Activated naive CD8-positive, alpha-beta T cell treated with anti-CD3 and anti-CD28 coated beads, Interleukin-2, amount 10 ng/mL, durations not matched to agents 7 days and 5 days (primary cell): ENCODE data around the gene OR12D1. TPM values are rescaled to one million over a fixed set of nuclear protein-coding genes. Genes with fewer than 3 reads are reported as not detected.
"Not testable (repeated sequence)": the region's sequence is repeated elsewhere in the genome, so short reads cannot be mapped to it uniquely, and the experiment has no call there.

Source experiments
- ATAC-seq: fragments of 150-1000 bp; cut with Tn5 transposase; one replicate; pipeline ENCODE4 v1.10.0; 2021; ENCODE audit warnings: low read depth, moderate library complexity
- POLR2A ChIA-PET: fragments of 350-600 bp; sonication (Branson Sonifier 250); formaldehyde crosslinking; loops from one replicate; lab custom pipeline; 2021; ENCODE audit warnings: antibody characterized with exemption; lab: Charles Lee
- DNase-seq: peaks from one replicate; pipeline ENCODE4 v3.0.0; 2021
- H3K27ac Mint-ChIP-seq: one replicate; pipeline ENCODE4 v1.8.0; 2022; ENCODE audit warnings: mild to moderate bottlenecking, mixed read lengths
- H3K27me3 Mint-ChIP-seq: one replicate; pipeline ENCODE4 v1.8.0; 2022; ENCODE audit warnings: mild to moderate bottlenecking, moderate library complexity, mixed read lengths
- H3K36me3 Mint-ChIP-seq: one replicate; pipeline ENCODE4 v1.8.0; 2021; ENCODE audit warnings: mild to moderate bottlenecking, mixed read lengths
- H3K4me1 Mint-ChIP-seq: one replicate; pipeline ENCODE4 v1.8.0; 2021; ENCODE audit warnings: mixed read lengths
- H3K4me3 Mint-ChIP-seq: one replicate; pipeline ENCODE4 v1.8.0; 2022; ENCODE audit warnings: mild to moderate bottlenecking, moderate library complexity, mixed read lengths
- H3K9me3 Mint-ChIP-seq: one replicate; pipeline ENCODE4 v1.8.0; 2021; ENCODE audit warnings: mixed read lengths
- total RNA-seq, 2 experiments: library from RNA; stranded (reverse); gene quantifications; one replicate each; pipeline ENCODE4 v1.2.3, GENCODE V29; 2021

Gene OR12D1
- not detected for total RNA-seq

DNA sequence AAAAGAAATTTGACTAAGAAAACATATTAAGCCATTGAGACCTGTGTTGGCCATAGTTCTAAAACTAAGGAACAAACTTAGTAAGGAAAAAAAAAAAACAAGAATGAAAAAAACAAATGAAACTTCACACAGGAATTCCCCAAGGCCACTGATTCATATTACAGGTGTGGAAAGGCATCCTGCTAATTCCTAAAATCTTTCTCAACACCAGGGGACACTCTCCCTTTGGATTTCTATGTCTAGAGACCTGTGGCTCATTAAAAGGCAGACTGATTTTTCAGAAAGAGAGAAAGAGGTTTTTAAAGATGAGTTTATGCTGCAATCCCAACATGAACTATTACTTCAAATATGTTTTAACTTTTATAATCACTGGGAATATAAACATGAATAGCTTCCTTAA lies at the start of gene OR12D1:
OR12D1 (plus strand) TSS at position 341 of the 400 bp plus-strand sequence.
- Mint-ChIP-seq H3K27ac (no peak within 1 kb of the TSS), H3K4me3 (no peak within 1 kb of the TSS), H3K9me3 (peaks cover 3% of the 10 kb centered on the region), H3K27me3 (peaks cover 20% of the 10 kb centered on the region), H3K36me3 (no peaks in the 10 kb centered on the region), H3K4me1 (no peaks in the 10 kb centered on the region)
- DNase-seq, result no peak
- ATAC-seq, result no peak
- POLR2A ChIA-PET, result no interaction called here

DNA sequence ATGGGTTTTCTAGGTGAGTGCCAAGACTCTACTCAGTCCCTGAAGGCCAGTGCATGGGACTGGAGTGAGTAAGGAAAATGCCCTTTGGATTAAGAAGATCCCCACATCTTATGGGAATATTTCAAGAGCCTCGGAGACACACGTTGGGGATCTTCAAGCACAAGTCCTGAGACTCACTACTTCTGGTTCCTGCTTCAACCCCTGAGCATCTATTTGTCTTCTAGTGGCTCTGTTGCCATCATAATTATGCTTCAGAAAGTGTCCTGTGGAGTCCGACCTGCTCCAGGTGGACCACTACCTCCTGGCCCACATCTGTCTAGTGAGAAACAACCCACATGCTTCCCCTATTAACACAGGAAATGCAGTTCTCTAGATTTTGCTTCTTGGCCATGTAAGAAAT lies 46.0 kb upstream of the OR12D1 start, which contains the start of gene OR5V1:
OR5V1 (minus strand) TSS at position 101 of the 400 bp plus-strand sequence. CDS start 12,670 bp downstream, outside the sequence.
- ATAC-seq, result no peak
- Mint-ChIP-seq H3K9me3 (no peaks in the 10 kb centered on the region), H3K4me3 (no peak within 1 kb of the TSS), H3K27ac (no peak within 1 kb of the TSS), H3K4me1 (no peaks in the 10 kb centered on the region), H3K36me3 (no peaks in the 10 kb centered on the region), H3K27me3 (peaks cover 5% of the 10 kb centered on the region)
- POLR2A ChIA-PET, result no interaction called here
- no peak for DNase-seq

DNA sequence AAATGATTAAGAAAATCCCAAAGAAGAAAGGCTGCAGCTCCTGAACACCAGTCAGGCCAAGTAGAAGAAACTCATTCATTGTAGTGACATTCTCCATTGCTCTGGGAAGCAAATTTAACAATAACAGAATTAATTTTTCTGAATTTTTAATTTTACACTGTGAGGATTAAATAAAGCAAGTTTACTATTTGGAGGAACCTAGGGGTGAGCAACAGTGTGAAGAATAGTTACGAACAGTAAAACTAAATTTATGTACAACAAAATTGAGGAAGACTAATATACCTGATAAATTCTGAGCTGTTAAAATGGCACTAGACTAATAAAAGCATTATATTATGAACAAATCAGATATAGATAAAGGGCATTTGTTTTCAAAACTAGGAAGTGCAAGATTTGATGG lies 39.5 kb upstream of the OR12D1 start, which contains the start of gene OR12D3:
OR12D3 (minus strand) TSS at position 101 of the 400 bp plus-strand sequence; CDS start at position 97, 4 bp downstream.
- no peaks in the 10 kb centered on the region for H3K9me3 Mint-ChIP-seq
- no peak for DNase-seq
- no peak within 1 kb of the TSS for H3K27ac Mint-ChIP-seq
- H3K27me3 Mint-ChIP-seq, result peaks cover 24% of the 10 kb centered on the region
- H3K36me3 Mint-ChIP-seq, result no peaks in the 10 kb centered on the region
- no peaks in the 10 kb centered on the region for H3K4me1 Mint-ChIP-seq
- POLR2A ChIA-PET, result interaction anchor here (0.6 kb wide), 1 partner anchor 36 kb away, joined by 4 read pairs; no protein-coding TSS in a partner anchor
- ATAC-seq, result no peak
- no peak within 1 kb of the TSS for H3K4me3 Mint-ChIP-seq

DNA sequence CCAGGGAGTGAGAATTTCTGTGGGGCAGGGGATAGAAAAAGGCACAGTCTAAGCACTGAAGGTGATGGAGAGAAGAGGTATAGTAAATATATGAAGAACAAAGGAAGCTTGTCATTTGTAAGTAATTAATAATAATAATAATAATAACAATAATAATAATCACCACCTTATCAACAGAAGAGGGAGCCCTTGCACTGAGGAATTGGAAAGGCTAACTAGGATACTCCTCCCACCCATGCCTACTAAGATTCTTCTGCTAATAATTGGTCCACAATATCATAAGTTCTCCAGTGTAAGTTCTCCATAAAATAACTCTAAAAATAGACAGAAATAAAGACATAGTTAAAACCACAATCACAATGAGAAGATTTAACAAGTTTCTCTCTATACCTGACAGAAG lies 38.7 kb upstream of the OR12D1 start:
- H3K36me3 Mint-ChIP-seq, result no peaks in the 10 kb centered on the region
- DNase-seq, result no peak
- H3K9me3 Mint-ChIP-seq, result no peaks in the 10 kb centered on the region
- H3K27me3 Mint-ChIP-seq, result peaks cover 26% of the 10 kb centered on the region
- no peak overlapping the region for H3K4me3 Mint-ChIP-seq
- no peak overlapping the region for H3K27ac Mint-ChIP-seq
- POLR2A ChIA-PET, result no interaction called here
- no peak for ATAC-seq
- H3K4me1 Mint-ChIP-seq, result no peaks in the 10 kb centered on the region

DNA sequence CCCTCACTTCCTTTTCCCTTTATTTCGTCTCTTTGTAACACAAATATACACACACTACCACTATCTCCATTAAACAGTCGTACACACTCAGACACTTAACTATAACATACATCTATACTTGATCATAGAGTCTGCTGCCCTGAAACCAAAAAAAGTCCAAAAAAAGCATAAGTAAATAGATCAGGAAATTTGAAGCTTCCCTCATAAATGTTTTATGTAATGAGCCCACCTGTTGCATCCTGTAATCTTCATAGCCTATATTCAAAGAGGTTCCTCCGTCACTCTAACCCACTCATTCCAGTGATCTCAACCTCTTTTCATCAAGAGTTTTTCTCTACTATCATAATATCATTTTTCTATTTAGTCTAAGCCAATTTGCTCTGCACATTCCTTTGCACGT lies 26.2 kb upstream of the OR12D1 start:
- no peak for ATAC-seq
- no peak overlapping the region for H3K4me3 Mint-ChIP-seq
- H3K36me3 Mint-ChIP-seq, result no peaks in the 10 kb centered on the region

DNA sequence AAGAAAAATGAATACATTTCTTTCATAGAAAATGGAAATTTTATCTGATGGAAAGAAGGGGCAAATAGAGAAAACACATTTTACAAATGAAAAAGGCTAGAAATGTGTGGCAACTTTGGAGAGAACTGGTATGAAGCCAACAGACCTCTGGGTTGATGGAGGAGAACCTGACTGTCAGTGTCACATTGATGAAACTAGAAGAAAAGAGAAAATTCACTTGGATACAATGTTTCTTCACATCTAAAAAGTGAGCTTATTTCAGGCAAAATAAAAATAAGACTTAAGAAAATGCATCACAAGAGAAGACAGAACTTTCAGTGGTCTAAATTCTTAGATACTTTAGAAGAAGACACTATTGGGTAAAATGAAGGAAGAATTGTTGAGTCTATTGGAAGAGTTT lies 19.4 kb upstream of the OR12D1 start, which contains the start of gene OR12D2:
OR12D2 (plus strand) TSS at position 301 of the 400 bp plus-strand sequence. CDS start 1,069 bp downstream, outside the sequence.
- POLR2A ChIA-PET, result no interaction called here
- Mint-ChIP-seq H3K27me3 (peaks cover 7% of the 10 kb centered on the region), H3K4me3 (no peak within 1 kb of the TSS), H3K4me1 (no peaks in the 10 kb centered on the region), H3K9me3 (no peaks in the 10 kb centered on the region), H3K36me3 (no peaks in the 10 kb centered on the region), H3K27ac (no peak within 1 kb of the TSS)
- ATAC-seq, result no peak
- no peak for DNase-seq

More for the DNA sequence above, 26.2 kb upstream of the OR12D1 start:
- Mint-ChIP-seq H3K27ac (no peak overlapping the region), H3K4me1 (no peaks in the 10 kb centered on the region), H3K9me3 (no peaks in the 10 kb centered on the region), H3K27me3 (peaks cover 5% of the 10 kb centered on the region)
- POLR2A ChIA-PET, result no interaction called here
- no peak for DNase-seq

DNA sequence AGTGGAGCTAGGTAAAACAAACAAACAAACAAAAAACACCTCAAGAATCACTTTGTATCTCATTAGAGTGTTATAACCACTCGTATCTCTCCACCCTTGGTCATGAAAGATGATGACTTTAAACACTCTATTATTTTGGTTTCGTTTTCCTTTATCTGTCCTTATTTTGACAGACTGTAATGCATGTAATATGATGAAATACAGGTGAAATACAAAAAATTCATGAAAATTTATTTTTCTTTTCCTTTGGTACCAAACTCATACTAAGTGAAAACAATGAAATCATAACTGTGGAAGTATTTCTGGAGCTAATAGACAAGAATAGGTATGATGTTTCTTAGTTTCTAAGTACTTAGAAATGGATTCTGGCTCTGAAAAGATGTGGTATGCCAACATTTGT lies 15.2 kb upstream of the OR12D1 start:
- H3K27me3 Mint-ChIP-seq, result peaks cover 11% of the 10 kb centered on the region
- no peak for DNase-seq
- no peaks in the 10 kb centered on the region for H3K36me3 Mint-ChIP-seq
- no peak overlapping the region for H3K4me3 Mint-ChIP-seq
- ATAC-seq, result no peak
- H3K9me3 Mint-ChIP-seq, result no peaks in the 10 kb centered on the region
- POLR2A ChIA-PET, result no interaction called here
- H3K27ac Mint-ChIP-seq, result no peak overlapping the region
- H3K4me1 Mint-ChIP-seq, result no peaks in the 10 kb centered on the region

DNA sequence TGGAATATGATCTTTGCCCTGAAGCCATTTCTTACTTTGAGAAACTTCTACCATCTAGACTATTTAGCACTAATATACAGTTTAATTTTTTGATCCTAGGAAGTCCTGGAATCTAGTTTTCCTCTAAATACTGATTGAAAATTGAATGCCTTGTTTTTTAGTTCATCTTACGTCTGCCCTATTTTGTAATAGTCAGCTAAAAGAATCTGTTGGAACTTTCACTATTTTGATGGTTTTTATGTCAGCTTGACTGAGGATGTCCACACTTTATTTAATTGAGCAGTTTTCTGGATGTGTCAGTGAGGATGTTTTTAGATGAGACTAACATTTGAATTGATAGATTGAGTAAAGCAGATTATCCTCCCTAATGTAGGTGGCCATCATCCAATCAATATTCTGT lies 10.9 kb upstream of the OR12D1 start:
- Mint-ChIP-seq H3K36me3 (no peaks in the 10 kb centered on the region), H3K9me3 (peaks cover 2% of the 10 kb centered on the region), H3K4me3 (no peak overlapping the region), H3K27me3 (peaks cover 13% of the 10 kb centered on the region), H3K4me1 (no peaks in the 10 kb centered on the region), H3K27ac (no peak overlapping the region)
- DNase-seq (no peak), ATAC-seq (no peak)
- POLR2A ChIA-PET, result no interaction called here

DNA sequence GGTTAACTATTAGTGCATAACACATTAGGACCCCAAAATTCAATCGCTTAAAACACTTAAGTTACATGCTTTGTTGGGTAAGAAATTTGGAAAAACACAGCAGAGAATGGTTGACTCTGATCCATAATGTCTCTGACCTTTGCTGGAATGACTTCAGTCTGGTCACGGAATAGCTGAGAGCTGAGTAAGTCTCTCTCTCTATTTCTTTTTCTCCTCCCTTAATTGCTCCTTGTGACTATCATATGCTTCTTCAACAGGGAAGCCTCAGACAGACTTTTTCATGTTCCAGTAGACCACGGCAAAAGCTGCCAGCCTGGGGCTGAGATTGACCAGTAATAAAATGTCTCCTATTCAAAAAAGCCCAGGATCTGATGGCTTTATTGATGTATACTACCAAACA lies 4.8 kb downstream of the OR12D1 start:
- peaks cover 24% of the 10 kb centered on the region for H3K27me3 Mint-ChIP-seq
- H3K36me3 Mint-ChIP-seq, result no peaks in the 10 kb centered on the region
- H3K4me1 Mint-ChIP-seq, result peaks cover under 1% of the 10 kb centered on the region
- H3K9me3 Mint-ChIP-seq, result no peaks in the 10 kb centered on the region
- H3K27ac Mint-ChIP-seq, result no peak overlapping the region
- no peak for DNase-seq
- POLR2A ChIA-PET, result no interaction called here
- no peak for ATAC-seq
- H3K4me3 Mint-ChIP-seq, result no peak overlapping the region

DNA sequence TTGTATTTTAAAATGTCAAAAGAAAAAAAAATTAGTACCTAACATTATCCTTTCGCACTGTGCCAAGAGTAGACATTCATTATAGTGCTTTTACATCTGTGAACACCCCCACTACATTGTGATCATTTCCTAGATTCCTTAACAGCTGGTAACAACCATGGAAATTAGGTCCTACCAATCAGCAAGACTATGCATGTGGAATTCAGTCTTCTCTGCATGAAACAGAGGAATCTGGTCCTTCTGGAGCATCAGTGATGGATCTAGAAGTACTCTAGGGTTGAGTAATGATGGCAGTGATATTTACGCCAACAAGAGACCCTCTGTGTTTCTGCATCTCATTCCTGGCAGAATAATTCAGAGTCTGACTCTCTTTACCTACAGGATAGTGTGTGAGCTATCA lies 9.4 kb downstream of the OR12D1 start:
- ATAC-seq, result no peak
- H3K27ac Mint-ChIP-seq, result no peak overlapping the region
- DNase-seq, result no peak
- H3K9me3 Mint-ChIP-seq, result no peaks in the 10 kb centered on the region
- H3K4me1 Mint-ChIP-seq, result peaks cover 2% of the 10 kb centered on the region
- no peaks in the 10 kb centered on the region for H3K36me3 Mint-ChIP-seq
- H3K4me3 Mint-ChIP-seq, result no peak overlapping the region
- H3K27me3 Mint-ChIP-seq, result peaks cover 15% of the 10 kb centered on the region
- POLR2A ChIA-PET, result no interaction called here

DNA sequence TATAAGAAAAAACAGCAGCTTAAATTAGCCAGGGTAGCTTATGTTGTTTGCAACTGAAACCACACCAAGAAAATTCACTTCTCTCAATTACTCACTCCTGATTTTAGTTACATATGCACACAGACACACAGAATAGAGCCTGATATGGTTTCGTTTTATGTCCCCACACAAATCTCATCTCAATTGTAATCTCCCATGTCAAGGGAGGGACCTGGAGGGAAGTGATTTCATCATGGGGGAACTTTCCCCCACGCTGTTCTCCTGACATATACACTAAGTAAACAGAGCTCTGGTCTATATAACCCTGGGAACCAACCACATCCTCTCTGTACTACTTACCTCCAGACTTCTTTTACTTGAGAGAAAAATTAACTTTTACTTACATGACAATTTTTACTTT lies 9.8 kb downstream of the OR12D1 start:
- DNase-seq (no peak), ATAC-seq (no peak)
- Mint-ChIP-seq H3K4me1 (peaks cover 2% of the 10 kb centered on the region), H3K36me3 (no peaks in the 10 kb centered on the region), H3K27me3 (peaks cover 15% of the 10 kb centered on the region), H3K9me3 (no peaks in the 10 kb centered on the region), H3K4me3 (no peak overlapping the region), H3K27ac (no peak overlapping the region)
- POLR2A ChIA-PET, result no interaction called here

DNA sequence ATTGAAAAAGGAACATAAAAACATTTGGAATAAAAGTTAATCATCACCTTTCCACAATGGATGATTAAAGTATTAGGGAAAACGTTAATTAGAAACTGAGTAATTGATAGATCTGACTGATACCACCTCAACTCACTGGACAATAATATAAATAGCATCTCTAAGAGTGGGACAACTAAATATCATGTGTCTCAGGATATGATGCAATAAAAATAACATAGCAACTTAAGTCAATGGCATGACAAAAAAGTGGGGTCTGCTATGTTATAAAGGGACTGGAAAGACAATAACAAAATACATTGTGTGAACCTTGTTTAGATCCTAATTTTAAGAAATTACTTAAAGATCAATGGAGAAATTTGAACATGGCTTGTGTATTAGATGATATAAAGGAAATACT lies 10.3 kb downstream of the OR12D1 start:
- Mint-ChIP-seq H3K4me1 (peaks cover 2% of the 10 kb centered on the region), H3K27ac (no peak overlapping the region), H3K4me3 (no peak overlapping the region), H3K9me3 (no peaks in the 10 kb centered on the region), H3K27me3 (peaks cover 12% of the 10 kb centered on the region), H3K36me3 (no peaks in the 10 kb centered on the region)
- POLR2A ChIA-PET, result no interaction called here
- DNase-seq, result no peak
- ATAC-seq, result no peak

DNA sequence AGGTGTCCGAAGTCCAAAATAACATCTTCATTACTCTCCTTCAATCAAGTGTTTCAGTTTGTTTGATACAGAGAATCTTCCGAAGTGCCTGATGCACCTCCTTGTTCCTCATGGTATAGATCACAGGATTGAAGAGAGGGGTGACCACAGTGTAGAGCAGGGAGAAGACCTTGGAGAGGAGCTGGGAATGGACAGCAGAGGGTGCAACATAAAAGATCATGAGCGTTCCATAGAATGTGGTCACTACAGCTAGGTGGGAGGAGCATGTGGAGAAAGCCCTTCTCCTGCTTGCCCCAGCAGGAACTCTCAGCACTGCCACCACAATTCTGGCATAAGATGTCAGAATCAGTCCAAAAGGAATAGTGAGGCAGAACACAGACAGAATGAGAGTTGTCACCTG lies 11.9 kb downstream of the OR12D1 start:
- no peak overlapping the region for H3K27ac Mint-ChIP-seq
- POLR2A ChIA-PET, result no interaction called here
- peaks cover 10% of the 10 kb centered on the region for H3K27me3 Mint-ChIP-seq
- H3K4me1 Mint-ChIP-seq, result peaks cover 2% of the 10 kb centered on the region
- ATAC-seq, result no peak
- H3K4me3 Mint-ChIP-seq, result no peak overlapping the region
- no peaks in the 10 kb centered on the region for H3K9me3 Mint-ChIP-seq
- no peak for DNase-seq
- H3K36me3 Mint-ChIP-seq, result no peaks in the 10 kb centered on the region

DNA sequence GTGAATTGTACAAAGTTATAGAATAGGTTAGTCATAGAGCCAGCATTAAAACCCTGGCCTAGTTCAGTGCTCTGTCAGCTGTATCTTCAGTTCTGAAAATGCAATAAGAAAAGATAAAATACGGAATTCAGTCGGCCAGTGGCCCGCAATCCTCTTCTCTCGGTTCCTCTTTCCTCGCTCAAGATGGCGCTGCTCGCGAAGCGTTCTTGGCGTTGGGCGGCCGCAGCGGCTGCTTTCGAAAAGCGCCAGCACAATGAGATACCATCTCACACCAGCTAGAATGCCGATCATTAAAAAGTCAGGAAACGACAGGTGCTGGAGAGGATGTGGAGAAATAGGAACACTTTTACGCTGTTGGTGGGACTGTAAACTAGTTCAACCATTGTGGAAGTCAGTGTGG lies 22.0 kb downstream of the OR12D1 start:
- POLR2A ChIA-PET, DNase-seq: not testable (repeated sequence)

More for the DNA sequence above, 22.0 kb downstream of the OR12D1 start:
- peaks cover 33% of the 10 kb centered on the region for H3K27me3 Mint-ChIP-seq
- not testable (repeated sequence) for H3K4me1 Mint-ChIP-seq, H3K36me3 Mint-ChIP-seq, H3K9me3 Mint-ChIP-seq, H3K27ac Mint-ChIP-seq, H3K4me3 Mint-ChIP-seq, ATAC-seq
